Measurements from ENCODE around the gene SAE1.

SAE1 gene

DNA sequence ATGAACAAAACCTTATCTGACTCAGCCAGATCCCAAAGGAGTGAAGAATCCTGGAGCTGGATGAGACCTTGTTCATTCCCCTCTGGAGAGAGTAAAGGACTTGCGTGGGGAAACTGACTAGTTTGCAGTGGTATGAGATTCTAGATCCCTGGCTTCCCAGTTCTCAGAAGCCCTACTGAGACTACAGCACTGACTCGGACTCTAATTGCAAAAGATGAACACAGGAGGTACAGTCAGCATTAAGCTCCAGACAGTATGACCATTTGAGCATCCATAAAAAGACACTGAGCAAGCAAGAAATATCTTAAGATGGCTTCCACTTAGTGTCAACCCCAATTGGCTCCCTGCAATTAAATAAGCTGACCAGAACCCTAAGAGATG is 23.8 kb upstream of the SAE1 start:
- Histone ChIP-seq H3K4me3 (ENCODE audit: insufficient read depth in 1 of 2, low read depth in 1 of 2, low read length in 2 of 2) (peak overlapping the region in 1 of 2 experiments; percentile 46), H3K27ac (ENCODE audit: low read length, poor library complexity, severe bottlenecking) (no peak overlapping the region), H3K79me1 (replicated peaks; ENCODE audit: low read length, poor library complexity, severe bottlenecking) (peaks cover 7% of the 10 kb centered on the region), H3K27me3 (ENCODE audit: control insufficient read depth in 1 of 2, insufficient read depth in 1 of 2, low read length in 2 of 2) (no peaks in the 10 kb centered on the region), H3K14ac (ENCODE audit: low read length in 2 of 2) (no peak overlapping the region), H3K4me1 (ENCODE audit: control insufficient read depth, insufficient read depth, low read depth, low read length) (peaks cover 8% of the 10 kb centered on the region), H2BK5ac (ENCODE audit: low read depth, low read length, poor library complexity, severe bottlenecking) (no peak overlapping the region), H2BK15ac (ENCODE audit: low read depth, poor library complexity, severe bottlenecking) (no peak overlapping the region), H3K4ac (ENCODE audit: low read depth in 1 of 2, low read length in 2 of 2) (no peak overlapping the region), H2AFZ (ENCODE audit: low read depth, low read length) (no peak overlapping the region), H2BK12ac (ENCODE audit: low read length in 2 of 2) (no peak overlapping the region), H2BK120ac (ENCODE audit: low read depth, low read length) (no peak overlapping the region), H3K18ac (ENCODE audit: low read depth in 1 of 2, low read length in 2 of 2) (no peak overlapping the region), H3K9me3 (ENCODE audit: control insufficient read depth, low read length) (no peaks in the 10 kb centered on the region), H3K9ac (ENCODE audit: low read length) (peak overlapping the region; percentile 71), H3K36me3 (ENCODE audit: control insufficient read depth in 1 of 2, insufficient read depth in 2 of 2, low read depth in 1 of 2, low read length in 2 of 2) (peaks cover 13 to 20% of the 10 kb centered on the region in 2 experiments), H2AK5ac (ENCODE audit: low read length, severe bottlenecking) (no peak overlapping the region), H3K4me2 (ENCODE audit: low read length, poor library complexity, severe bottlenecking) (no peak overlapping the region), H3K23ac (ENCODE audit: low read length in 2 of 2) (no peak overlapping the region), H4K91ac (ENCODE audit: low read length) (no peak overlapping the region), H4K8ac (ENCODE audit: low read length) (peak overlapping the region; percentile 61)
- WGBS = 88% methylated on average over 2 of the region's 2 CpGs
- no peak for DNase-seq

DNA sequence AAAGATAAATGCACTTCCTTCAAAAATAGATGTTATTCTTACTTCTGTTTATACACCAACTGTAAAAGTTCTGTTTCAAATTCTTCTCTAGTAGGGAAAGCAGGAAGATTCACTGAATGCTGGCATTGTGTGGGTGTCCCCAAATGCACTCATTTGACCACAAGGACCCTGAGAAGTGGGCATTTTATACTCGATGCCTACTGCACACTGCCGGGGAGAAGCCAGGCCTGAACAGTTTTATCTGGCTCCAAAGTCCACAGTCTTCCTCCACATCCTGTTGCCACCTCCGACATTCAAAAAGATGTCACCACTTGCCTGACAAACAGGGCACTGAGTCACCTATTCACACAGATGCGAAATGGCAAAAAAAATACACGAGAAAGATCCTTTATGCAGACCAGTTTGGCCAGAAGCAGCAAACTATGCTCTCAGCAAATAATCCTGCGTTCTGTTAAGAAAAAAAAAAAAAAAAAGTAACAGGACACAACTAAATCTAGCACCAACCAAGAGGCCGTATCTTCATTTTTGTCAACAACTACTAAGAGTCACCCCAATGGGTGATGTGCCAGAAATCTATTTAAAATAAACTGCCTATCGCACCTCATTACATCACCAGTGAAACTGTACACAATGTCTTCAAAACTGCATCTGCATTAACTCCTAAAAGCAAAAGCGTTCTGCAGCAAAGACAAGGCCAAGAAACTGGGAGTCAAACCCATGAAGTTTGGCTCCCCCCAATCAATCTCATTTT is 23.3 kb upstream of the SAE1 start:
- Histone ChIP-seq H3K18ac (ENCODE audit: low read depth in 1 of 2, low read length in 2 of 2) (no peak overlapping the region), H2AK5ac (ENCODE audit: low read length, severe bottlenecking) (no peak overlapping the region), H3K27me3 (ENCODE audit: control insufficient read depth in 1 of 2, insufficient read depth in 1 of 2, low read length in 2 of 2) (no peaks in the 10 kb centered on the region), H3K9me3 (ENCODE audit: control insufficient read depth, low read length) (no peaks in the 10 kb centered on the region), H2BK5ac (ENCODE audit: low read depth, low read length, poor library complexity, severe bottlenecking) (no peak overlapping the region), H3K9ac (ENCODE audit: low read length) (peak overlapping the region; percentile 71), H4K8ac (ENCODE audit: low read length) (no peak overlapping the region), H2BK15ac (ENCODE audit: low read depth, poor library complexity, severe bottlenecking) (no peak overlapping the region), H3K4ac (ENCODE audit: low read depth in 1 of 2, low read length in 2 of 2) (no peak overlapping the region), H3K4me3 (ENCODE audit: insufficient read depth in 1 of 2, low read depth in 1 of 2, low read length in 2 of 2) (peak overlapping the region in 1 of 2 experiments; percentile 46), H3K4me2 (ENCODE audit: low read length, poor library complexity, severe bottlenecking) (no peak overlapping the region), H2AFZ (ENCODE audit: low read depth, low read length) (no peak overlapping the region), H3K27ac (ENCODE audit: low read length, poor library complexity, severe bottlenecking) (no peak overlapping the region), H4K91ac (ENCODE audit: low read length) (no peak overlapping the region), H3K23ac (ENCODE audit: low read length in 2 of 2) (no peak overlapping the region), H3K4me1 (ENCODE audit: control insufficient read depth, insufficient read depth, low read depth, low read length) (peaks cover 7% of the 10 kb centered on the region), H3K36me3 (ENCODE audit: control insufficient read depth in 1 of 2, insufficient read depth in 2 of 2, low read depth in 1 of 2, low read length in 2 of 2) (peaks cover 13 to 20% of the 10 kb centered on the region in 2 experiments), H2BK120ac (ENCODE audit: low read depth, low read length) (no peak overlapping the region), H3K79me1 (replicated peaks; ENCODE audit: low read length, poor library complexity, severe bottlenecking) (peaks cover 5% of the 10 kb centered on the region), H2BK12ac (ENCODE audit: low read length in 2 of 2) (no peak overlapping the region), H3K14ac (ENCODE audit: low read length in 2 of 2) (peak overlapping the region in 1 of 2 experiments; percentile 1)
- DNase-seq = no peak
- WGBS = 82% methylated on average over 9 of the region's 9 CpGs

DNA sequence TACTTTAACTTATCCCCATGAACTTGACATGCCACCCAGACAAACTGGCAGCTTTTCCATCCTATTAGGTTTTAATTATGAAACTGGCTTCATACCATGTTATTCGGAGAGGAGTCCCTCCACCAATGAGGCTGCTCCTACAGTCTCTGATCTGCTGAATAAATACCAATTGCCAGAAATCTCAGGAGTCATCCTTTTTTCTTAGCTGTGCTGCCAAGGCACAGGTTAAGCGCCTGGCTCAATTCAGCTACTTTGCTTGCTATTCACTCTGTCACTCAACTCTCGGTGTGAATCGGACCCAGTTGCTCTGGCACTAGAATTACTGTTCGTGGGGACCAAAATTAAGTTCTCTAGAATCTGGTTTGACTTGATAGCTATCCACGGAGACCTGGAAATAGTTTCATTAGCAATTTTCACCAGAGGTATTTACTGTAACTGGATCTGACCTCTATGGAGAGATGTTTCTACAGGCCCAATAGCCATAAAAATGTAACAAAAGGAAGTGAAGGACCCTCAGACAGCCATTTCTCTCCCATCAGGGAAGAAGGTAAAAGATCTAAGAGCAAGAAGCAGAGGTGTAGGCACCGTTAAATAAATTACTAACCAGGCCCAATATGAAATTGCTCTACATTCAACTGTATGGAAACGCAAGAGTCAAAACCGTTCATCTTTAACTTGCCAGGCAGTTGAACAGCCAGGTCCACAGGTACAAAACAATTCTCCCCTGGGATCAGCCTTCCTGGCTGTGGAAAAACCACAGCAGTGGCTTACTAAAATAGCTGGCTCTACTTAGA is 22.5 kb upstream of the SAE1 start:
- Histone ChIP-seq H3K9me3 (ENCODE audit: control insufficient read depth, low read length) (no peaks in the 10 kb centered on the region), H3K23ac (ENCODE audit: low read length in 2 of 2) (no peak overlapping the region), H2BK15ac (ENCODE audit: low read depth, poor library complexity, severe bottlenecking) (no peak overlapping the region), H2AFZ (ENCODE audit: low read depth, low read length) (no peak overlapping the region), H3K18ac (ENCODE audit: low read depth in 1 of 2, low read length in 2 of 2) (peak overlapping the region in 1 of 2 experiments; percentile 44), H2BK120ac (ENCODE audit: low read depth, low read length) (no peak overlapping the region), H3K4me3 (ENCODE audit: insufficient read depth in 1 of 2, low read depth in 1 of 2, low read length in 2 of 2) (no peak overlapping the region), H3K27ac (ENCODE audit: low read length, poor library complexity, severe bottlenecking) (peak overlapping the region; percentile 45), H3K27me3 (ENCODE audit: control insufficient read depth in 1 of 2, insufficient read depth in 1 of 2, low read length in 2 of 2) (no peaks in the 10 kb centered on the region), H2BK12ac (ENCODE audit: low read length in 2 of 2) (peak overlapping the region in 1 of 2 experiments; percentile 52), H3K4me2 (ENCODE audit: low read length, poor library complexity, severe bottlenecking) (no peak overlapping the region), H3K79me1 (replicated peaks; ENCODE audit: low read length, poor library complexity, severe bottlenecking) (peaks cover 5% of the 10 kb centered on the region), H4K91ac (ENCODE audit: low read length) (no peak overlapping the region), H3K4me1 (ENCODE audit: control insufficient read depth, insufficient read depth, low read depth, low read length) (peaks cover 6% of the 10 kb centered on the region), H3K4ac (ENCODE audit: low read depth in 1 of 2, low read length in 2 of 2) (peak overlapping the region in 1 of 2 experiments; percentile 59), H3K36me3 (ENCODE audit: control insufficient read depth in 1 of 2, insufficient read depth in 2 of 2, low read depth in 1 of 2, low read length in 2 of 2) (peaks cover 13 to 20% of the 10 kb centered on the region in 2 experiments), H4K8ac (ENCODE audit: low read length) (peak overlapping the region; percentile 45), H3K14ac (ENCODE audit: low read length in 2 of 2) (no peak overlapping the region), H3K9ac (ENCODE audit: low read length) (peak overlapping the region; percentile 100), H2AK5ac (ENCODE audit: low read length, severe bottlenecking) (peak overlapping the region; percentile 24), H2BK5ac (ENCODE audit: low read depth, low read length, poor library complexity, severe bottlenecking) (no peak overlapping the region)
- no peak for DNase-seq
- 90% methylated on average over 9 of the region's 9 CpGs for WGBS

DNA sequence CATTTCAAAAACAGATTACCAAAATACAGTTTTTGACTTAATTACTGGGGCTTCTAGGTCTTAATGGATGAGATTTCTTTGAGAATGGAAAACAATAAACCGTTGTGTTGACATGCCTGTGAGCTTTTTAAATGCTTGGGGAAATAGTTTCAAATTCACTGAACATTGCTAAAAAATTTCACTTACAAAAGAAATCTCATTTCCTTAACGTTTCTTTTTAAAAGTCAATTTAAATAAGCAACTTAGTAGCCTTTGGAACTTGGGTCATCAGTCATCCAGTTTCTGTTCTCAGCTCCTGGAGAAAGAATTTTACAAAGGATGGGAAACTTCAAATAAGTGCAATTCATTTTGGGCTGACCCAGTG is 21.5 kb upstream of the SAE1 start:
- Histone ChIP-seq H3K18ac (ENCODE audit: low read depth in 1 of 2, low read length in 2 of 2) (no peak overlapping the region), H2AFZ (ENCODE audit: low read depth, low read length) (no peak overlapping the region), H3K27me3 (ENCODE audit: control insufficient read depth in 1 of 2, insufficient read depth in 1 of 2, low read length in 2 of 2) (no peaks in the 10 kb centered on the region), H2BK15ac (ENCODE audit: low read depth, poor library complexity, severe bottlenecking) (no peak overlapping the region), H2BK120ac (ENCODE audit: low read depth, low read length) (no peak overlapping the region), H3K36me3 (ENCODE audit: control insufficient read depth in 1 of 2, insufficient read depth in 2 of 2, low read depth in 1 of 2, low read length in 2 of 2) (peaks cover 13 to 20% of the 10 kb centered on the region in 2 experiments), H3K4ac (ENCODE audit: low read depth in 1 of 2, low read length in 2 of 2) (no peak overlapping the region), H3K27ac (ENCODE audit: low read length, poor library complexity, severe bottlenecking) (peak overlapping the region; percentile 18), H4K91ac (ENCODE audit: low read length) (no peak overlapping the region), H3K4me3 (ENCODE audit: insufficient read depth in 1 of 2, low read depth in 1 of 2, low read length in 2 of 2) (peak overlapping the region in 1 of 2 experiments; percentile 95), H3K4me1 (ENCODE audit: control insufficient read depth, insufficient read depth, low read depth, low read length) (peaks cover 5% of the 10 kb centered on the region), H3K23ac (ENCODE audit: low read length in 2 of 2) (no peak overlapping the region), H3K4me2 (ENCODE audit: low read length, poor library complexity, severe bottlenecking) (no peak overlapping the region), H2AK5ac (ENCODE audit: low read length, severe bottlenecking) (no peak overlapping the region), H4K8ac (ENCODE audit: low read length) (no peak overlapping the region), H3K9me3 (ENCODE audit: control insufficient read depth, low read length) (no peaks in the 10 kb centered on the region), H2BK12ac (ENCODE audit: low read length in 2 of 2) (no peak overlapping the region), H3K9ac (ENCODE audit: low read length) (peak overlapping the region; percentile 100), H2BK5ac (ENCODE audit: low read depth, low read length, poor library complexity, severe bottlenecking) (no peak overlapping the region), H3K79me1 (replicated peaks; ENCODE audit: low read length, poor library complexity, severe bottlenecking) (peaks cover 5% of the 10 kb centered on the region), H3K14ac (ENCODE audit: low read length in 2 of 2) (no peak overlapping the region)
- DNase-seq = no peak
- no CpG with 5 or more reads among the region's 2 CpGs for WGBS
